ENCODE measurements around the gene RIPK1. TPM values are rescaled to one million over a fixed set of nuclear protein-coding genes. Genes with fewer than 3 reads are reported as not detected.

RIPK1 gene
- total and polyA plus RNA-seq, 10 of the 15 experiments (the other 5 are each of a cell fraction or from before 2014, with no cell fraction given), result 1.6 to 11.2 (median 6.3) TPM

DNA sequence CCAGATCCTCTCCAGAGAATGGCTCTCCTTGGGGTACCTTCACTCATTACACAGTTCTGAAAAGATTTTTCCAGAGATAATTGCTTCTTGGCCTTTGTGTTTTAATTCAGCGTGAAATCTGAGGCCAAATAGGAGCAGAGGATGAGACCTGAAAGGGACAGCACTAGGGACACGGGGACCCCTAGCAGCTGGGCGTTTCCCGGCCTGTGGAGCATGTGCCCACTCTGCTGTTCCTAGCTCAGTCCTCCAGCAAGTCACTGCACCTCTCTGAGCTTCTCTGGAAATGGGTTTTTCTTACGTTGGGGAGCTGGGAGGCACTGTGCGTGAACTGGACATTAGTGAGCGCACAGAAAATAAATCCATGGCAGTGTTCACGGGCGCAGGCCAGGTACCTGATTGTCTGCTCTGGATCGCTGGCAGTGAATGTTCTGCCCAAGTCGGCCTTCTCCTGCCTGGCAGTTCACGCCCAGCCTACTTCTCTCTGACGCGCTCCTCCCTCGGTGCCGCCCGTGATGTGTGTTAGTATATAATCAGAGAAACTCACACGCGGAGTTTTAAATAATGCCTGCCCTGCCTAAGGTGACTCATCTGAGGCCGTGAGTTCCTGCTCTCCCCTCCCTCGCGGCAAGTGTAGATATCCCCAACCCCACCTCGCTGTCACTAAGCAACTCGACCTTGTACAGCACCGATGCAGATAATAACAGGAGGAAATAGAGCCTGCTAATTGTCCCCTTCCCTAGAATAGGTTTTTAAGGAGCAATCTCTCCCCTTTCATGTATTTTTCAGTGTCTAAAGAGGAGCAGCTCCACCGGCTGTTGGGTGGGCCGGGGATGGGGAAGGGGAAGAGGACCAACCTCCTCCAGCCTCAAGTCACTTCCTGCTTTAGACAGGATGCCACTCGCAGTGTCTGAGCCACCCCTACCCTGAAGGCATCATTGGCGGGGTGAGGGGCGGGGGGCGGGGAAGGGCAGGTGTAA, 91.8 kb downstream of the RIPK1 start:
- H3K79me2 ChIP-seq (ENCODE audit: control insufficient read depth, insufficient read depth, low read length), result peaks cover 2% of the 10 kb centered on the region; the same call in 1 of the 2 replicates
- H3K4me1 ChIP-seq (ENCODE audit: control insufficient read depth, insufficient read depth, low read length), result peaks cover 5% of the 10 kb centered on the region
- in situ Hi-C loops (cut with MboI) (no loop called here), intact Hi-C loops (cut with micrococcal nuclease; ENCODE audit: unreplicated experiment) (no loop called here)
- no peak overlapping the region for H2AFZ ChIP-seq (ENCODE audit: control insufficient read depth, low read depth, low read length)
- WGBS (ENCODE audit: insufficient coverage, insufficient replicate concordance, low lambda C conversion rate, missing lambda C conversion rate), result 54% methylated on average over 31 of the region's 31 CpGs
- no peaks in the 10 kb centered on the region for H3K36me3 ChIP-seq (ENCODE audit: control insufficient read depth in 2 of 2, insufficient read depth in 2 of 2, low read length in 1 of 2)
- no peak overlapping the region for H3K4me3 ChIP-seq
- POLR2A ChIA-PET, result interaction anchor here (0.6 kb wide), 1 partner anchor 39 kb away, joined by 6 read pairs; no protein-coding TSS in a partner anchor
- BruUV-seq (replicated peaks), result no TSS peak
- TF ChIP-seq MTA2 (IDR thresholded peaks at IDR 0.05; ENCODE audit: low read depth), result no peak
- TF ChIP-seq, protein P1, sequence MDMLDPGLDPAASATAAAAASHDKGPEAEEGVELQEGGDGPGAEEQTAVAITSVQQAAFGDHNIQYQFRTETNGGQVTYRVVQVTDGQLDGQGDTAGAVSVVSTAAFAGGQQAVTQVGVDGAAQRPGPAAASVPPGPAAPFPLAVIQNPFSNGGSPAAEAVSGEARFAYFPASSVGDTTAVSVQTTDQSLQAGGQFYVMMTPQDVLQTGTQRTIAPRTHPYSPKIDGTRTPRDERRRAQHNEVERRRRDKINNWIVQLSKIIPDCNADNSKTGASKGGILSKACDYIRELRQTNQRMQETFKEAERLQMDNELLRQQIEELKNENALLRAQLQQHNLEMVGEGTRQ (IDR thresholded peaks at IDR 0.05; ENCODE audit: borderline replicate concordance, low read depth, low read length), result no peak
- DNase-seq (ENCODE audit: low read depth, low spot score) (no peak), ATAC-seq (no peak), FAIRE-seq (no peak)
- H3K9ac ChIP-seq (ENCODE audit: control insufficient read depth, insufficient read depth, low read length), result no peak overlapping the region
- CTCF ChIA-PET, result no interaction called here
- no peaks in the 10 kb centered on the region for H3K9me3 ChIP-seq (replicated peaks; ENCODE audit: control insufficient read depth, insufficient read depth, low read length)
- no peaks in the 10 kb centered on the region for H4K20me1 ChIP-seq (ENCODE audit: control insufficient read depth, insufficient read depth)
- H3K27ac ChIP-seq (ENCODE audit: control insufficient read depth, insufficient read depth), result no peak overlapping the region
- RAD21 ChIA-PET (ENCODE audit: unreplicated experiment), result no interaction called here
- H3K27me3 ChIP-seq (replicated peaks in 1 of 2; ENCODE audit: control insufficient read depth in 2 of 2, insufficient read depth in 2 of 2, low read length in 1 of 2), result peaks cover 0 to 2% of the 10 kb centered on the region in 2 experiments; a peak in 1 of 4 replicates
- H3K4me2 ChIP-seq (ENCODE audit: control insufficient read depth, insufficient read depth), result no peak overlapping the region
- SMC1A ChIA-PET (ENCODE audit: uncharacterized antibody, unreplicated experiment), result interaction anchor here (1.5 kb wide), 1 partner anchor 20 kb away, joined by 3 read pairs; no protein-coding TSS in a partner anchor

DNA sequence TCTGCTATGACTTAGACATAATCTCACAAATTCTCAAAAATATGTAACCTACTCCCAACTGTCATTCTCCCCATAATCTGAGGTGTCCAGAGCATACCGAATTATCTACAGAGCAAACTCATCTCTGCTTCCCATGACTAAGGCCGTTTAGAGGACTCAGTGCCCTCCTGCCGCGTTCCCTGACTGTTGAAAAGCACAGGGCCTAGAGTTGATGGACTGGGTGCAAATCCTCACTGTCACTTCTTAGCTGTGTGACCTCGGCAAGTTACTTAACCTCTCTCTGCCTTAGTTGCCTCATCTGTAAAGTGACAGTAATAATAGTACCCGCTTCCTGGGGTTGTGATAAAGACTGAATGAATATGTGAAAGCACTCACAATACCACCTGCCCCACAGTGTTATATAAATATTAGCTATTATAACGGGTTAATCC, 93.8 kb downstream of the RIPK1 start:
- no TSS peak for BruUV-seq (replicated peaks)
- Histone ChIP-seq H3K4me2 (ENCODE audit: control insufficient read depth, insufficient read depth) (no peak overlapping the region; the same call in 1 of the 2 replicates), H3K9ac (ENCODE audit: control insufficient read depth, insufficient read depth, low read length) (no peak overlapping the region), H3K4me1 (ENCODE audit: control insufficient read depth, insufficient read depth, low read length) (peaks cover 5% of the 10 kb centered on the region), H3K79me2 (ENCODE audit: control insufficient read depth, insufficient read depth, low read length) (no peaks in the 10 kb centered on the region), H3K9me3 (replicated peaks; ENCODE audit: control insufficient read depth, insufficient read depth, low read length) (no peaks in the 10 kb centered on the region), H3K36me3 (ENCODE audit: control insufficient read depth in 2 of 2, insufficient read depth in 2 of 2, low read length in 1 of 2) (no peaks in the 10 kb centered on the region), H3K27me3 (replicated peaks in 1 of 2; ENCODE audit: control insufficient read depth in 2 of 2, insufficient read depth in 2 of 2, low read length in 1 of 2) (peaks cover 0 to 2% of the 10 kb centered on the region in 2 experiments; a peak in 1 of 4 replicates), H4K20me1 (ENCODE audit: control insufficient read depth, insufficient read depth) (no peaks in the 10 kb centered on the region), H3K4me3 (no peak overlapping the region), H2AFZ (ENCODE audit: control insufficient read depth, low read depth, low read length) (no peak overlapping the region), H3K27ac (ENCODE audit: control insufficient read depth, insufficient read depth) (no peak overlapping the region)
- ChIA-PET POLR2A (no interaction called here), CTCF (interaction anchor here (2.1 kb wide), 1 partner anchor 89 kb away, joined by 12 read pairs; no protein-coding TSS in a partner anchor), RAD21 (ENCODE audit: unreplicated experiment) (interaction anchor here (0.7 to 1.5 kb wide), 4 partner anchors 32 to 1034 kb away, joined by 3 to 4 read pairs (median 3); no protein-coding TSS in a partner anchor), SMC1A (ENCODE audit: uncharacterized antibody, unreplicated experiment) (interaction anchor here (1.3 kb wide), 1 partner anchor 92 kb away, joined by 3 read pairs; no protein-coding TSS in a partner anchor)
- intact Hi-C loops (cut with micrococcal nuclease; ENCODE audit: unreplicated experiment), result loop anchor here (2.0 kb wide), 1 partner anchor 47 kb away; no protein-coding TSS in a partner anchor
- TF ChIP-seq SMARCA5 (IDR thresholded peaks at IDR 0.05) (0 out of 2 replicates have a peak, but pooled peaks have one; percentile 11), MEF2B (IDR thresholded peaks at IDR 0.05; ENCODE audit: partially characterized antibody, poor library complexity, severe bottlenecking) (no peak)
- no peak; the same call in 2 of the 3 replicates for ATAC-seq
- no peak for FAIRE-seq
- in situ Hi-C loops (cut with MboI), result no loop called here
- no peak for DNase-seq (ENCODE audit: low read depth, low spot score)
- WGBS (ENCODE audit: insufficient coverage, insufficient replicate concordance, low lambda C conversion rate, missing lambda C conversion rate), result 54% methylated on average over 7 of the region's 7 CpGs

Measured in GM12878 (cell line).